C4-2B (cell line): ENCODE results near the gene TMEM182.

ENCODE experiments used
- ZFX ChIP-seq: fragments of 450-650 bp; IDR thresholded peaks from 2 replicates; pipeline ENCODE4 v1.6.1; 2017
- TF ChIP-seq, protein P1 (sequence below): fragments of 450-650 bp; conservative IDR thresholded peaks from 2 replicates; pipeline ENCODE4 v1.5.1; 2017; ENCODE audit warnings: mild to moderate bottlenecking

DNA sequence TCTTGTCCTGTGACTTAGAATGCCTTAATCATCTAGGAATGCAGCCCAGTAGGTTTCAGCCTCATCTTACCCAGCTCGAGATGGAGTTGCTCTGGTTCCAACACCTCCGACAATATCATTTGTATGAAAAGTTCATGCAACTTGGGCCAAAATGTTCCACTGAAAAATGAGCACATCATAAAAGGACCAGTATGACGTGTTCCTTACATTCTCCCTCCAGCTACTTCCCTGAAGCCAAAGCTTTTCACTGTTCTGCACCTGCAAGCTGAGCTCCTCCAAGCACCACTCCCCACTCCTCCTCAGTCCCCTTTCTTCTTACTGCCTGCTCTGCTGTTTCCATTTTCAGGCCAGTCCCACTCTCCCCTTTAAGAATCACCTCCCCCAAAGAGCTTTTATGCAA lies 23.1 kb downstream of the TMEM182 start:
- TF ChIP-seq, protein P1, sequence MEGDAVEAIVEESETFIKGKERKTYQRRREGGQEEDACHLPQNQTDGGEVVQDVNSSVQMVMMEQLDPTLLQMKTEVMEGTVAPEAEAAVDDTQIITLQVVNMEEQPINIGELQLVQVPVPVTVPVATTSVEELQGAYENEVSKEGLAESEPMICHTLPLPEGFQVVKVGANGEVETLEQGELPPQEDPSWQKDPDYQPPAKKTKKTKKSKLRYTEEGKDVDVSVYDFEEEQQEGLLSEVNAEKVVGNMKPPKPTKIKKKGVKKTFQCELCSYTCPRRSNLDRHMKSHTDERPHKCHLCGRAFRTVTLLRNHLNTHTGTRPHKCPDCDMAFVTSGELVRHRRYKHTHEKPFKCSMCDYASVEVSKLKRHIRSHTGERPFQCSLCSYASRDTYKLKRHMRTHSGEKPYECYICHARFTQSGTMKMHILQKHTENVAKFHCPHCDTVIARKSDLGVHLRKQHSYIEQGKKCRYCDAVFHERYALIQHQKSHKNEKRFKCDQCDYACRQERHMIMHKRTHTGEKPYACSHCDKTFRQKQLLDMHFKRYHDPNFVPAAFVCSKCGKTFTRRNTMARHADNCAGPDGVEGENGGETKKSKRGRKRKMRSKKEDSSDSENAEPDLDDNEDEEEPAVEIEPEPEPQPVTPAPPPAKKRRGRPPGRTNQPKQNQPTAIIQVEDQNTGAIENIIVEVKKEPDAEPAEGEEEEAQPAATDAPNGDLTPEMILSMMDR = no peak
- TF ChIP-seq ZFX = no peak
